GM12872 (cell line): ENCODE results near the gene RHO.

ENCODE experiments used
- CTCF ChIP-seq: IDR thresholded peaks from 3 replicates; pipeline ENCODE4 v1.5.1; 2011; ENCODE audit warnings: low read depth, mild to moderate bottlenecking, low read length, moderate library complexity; ENCODE audit not compliant: insufficient read depth

The RHO gene

GRCh38 chr3:129572603-129573002 lies 44.2 kb downstream of the RHO start:
- TF ChIP-seq CTCF = no peak

DNA sequence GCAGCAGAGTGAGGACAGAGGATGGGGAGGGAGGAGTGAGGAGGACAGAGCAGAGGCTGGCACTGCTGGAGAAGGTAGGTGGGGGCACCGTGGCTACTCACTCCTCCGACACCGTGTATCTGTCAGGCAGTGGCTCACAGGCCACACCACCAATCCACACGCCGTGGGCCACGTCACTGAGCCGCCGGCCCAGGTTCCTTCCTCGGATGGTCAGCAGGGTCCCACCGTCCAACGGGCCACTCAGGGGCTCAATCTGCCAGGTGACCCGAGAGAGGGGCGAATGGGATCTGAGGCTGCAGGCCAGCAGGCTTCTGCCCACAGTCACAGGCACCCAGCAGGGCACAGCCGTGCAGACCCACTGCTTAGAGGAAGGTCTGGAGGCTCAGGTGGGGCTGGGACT lies 45.1 kb downstream of the RHO start:
- TF ChIP-seq CTCF = no peak

DNA sequence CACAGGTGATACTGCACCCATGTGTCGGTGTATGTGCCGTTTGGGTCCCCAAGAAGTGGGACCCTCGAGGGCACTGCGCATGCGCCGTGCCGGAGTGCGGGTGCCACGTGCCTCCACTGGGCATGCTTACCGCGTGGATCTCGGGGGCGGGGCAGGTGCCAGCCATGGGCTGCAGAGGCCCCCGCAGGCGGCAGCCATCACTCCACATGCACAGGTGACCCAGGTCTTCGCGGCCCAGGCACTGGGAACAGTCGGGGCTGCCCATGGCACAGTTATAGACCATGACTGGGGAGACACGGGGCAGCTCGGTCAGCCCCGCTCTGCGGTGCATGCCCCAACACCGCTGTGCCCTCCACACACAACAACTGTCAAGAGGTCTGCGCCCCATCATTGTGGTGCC lies 45.8 kb downstream of the RHO start:
- no peak for TF ChIP-seq CTCF

- no peak for TF ChIP-seq CTCF
These were observed 47.0 kb downstream of the RHO start for GRCh38 chr3:129575233-129575996.

DNA sequence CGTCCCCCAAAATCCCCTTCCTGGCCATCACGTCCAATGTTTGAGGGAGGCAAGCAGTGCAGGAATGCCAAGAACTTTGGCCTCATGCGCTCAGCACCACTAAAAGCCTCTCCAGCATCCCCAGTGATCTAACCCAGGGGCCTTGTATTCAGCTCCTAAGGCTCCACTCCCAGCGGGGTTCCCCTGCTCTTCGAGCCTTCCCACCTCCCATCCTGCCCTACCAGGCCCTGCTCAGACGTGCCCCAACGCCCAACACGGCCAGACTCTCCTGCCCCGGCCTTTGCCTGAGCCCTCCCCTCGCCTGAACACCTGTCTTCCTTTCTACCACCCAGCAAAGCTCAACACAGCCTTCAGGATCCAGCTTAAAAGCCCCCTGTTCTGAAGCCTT lies 47.6 kb downstream of the RHO start:
- no peak for TF ChIP-seq CTCF

DNA sequence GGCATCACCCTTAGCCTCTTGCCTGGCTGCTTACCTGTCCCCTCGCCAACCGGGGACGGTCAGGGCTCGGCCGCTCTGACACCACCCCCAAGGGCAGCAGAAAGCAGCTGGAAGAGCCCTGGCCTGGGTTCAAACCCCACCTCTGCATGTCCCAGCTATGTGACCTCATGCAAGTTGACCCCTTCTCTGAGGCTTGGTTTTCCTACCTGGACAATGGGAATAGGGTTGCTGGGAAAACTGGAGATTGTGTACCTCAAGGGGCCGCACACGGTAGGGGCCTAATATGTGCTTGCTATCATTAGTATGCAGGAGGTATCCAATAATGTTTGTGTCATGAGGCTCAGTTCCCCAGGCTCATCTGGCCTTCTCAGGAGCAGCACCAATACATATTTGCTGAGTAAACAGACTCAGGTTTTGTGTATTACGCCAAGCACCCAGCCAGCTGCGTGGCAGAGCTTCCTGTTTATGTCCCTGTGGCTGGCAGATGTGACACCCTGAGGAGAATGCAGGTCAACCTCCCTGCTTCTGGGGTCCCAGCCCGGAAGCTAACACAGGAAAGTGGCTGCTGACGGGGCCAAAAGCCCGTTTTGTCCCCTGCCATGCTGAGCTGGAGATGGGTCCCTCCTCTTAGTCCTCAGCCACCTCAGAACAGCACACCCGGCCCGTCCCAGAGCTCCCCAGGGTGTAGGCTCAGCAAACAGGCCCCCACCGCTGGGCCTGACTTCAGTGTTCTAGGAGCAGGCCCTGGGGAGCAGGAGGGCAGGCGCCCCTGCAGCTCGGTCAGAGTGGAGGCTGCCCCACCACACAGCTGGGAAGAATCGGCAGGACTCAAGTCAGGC lies 48.3 kb downstream of the RHO start:
- TF ChIP-seq CTCF = no peak

DNA sequence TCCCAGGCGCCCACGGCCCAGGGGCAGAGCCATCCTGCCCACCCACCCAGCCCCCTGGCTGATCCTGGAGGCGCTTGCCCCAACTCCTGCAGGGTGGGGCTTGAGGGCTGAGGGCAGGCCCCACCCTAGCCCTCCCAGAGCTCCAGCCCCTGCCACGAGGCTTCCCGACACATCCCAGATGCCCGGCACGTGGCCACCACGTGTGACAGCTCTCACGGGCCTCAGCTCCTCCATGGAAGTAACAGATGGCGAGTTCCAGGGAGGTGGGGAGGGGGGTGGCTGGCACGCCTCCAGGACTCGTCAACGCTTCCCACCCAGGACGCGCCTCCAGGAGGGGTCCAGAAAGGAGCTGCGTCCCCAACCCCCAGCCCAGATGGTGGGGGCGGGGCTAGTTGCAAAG lies 48.9 kb downstream of the RHO start:
- TF ChIP-seq CTCF = no peak
